GM19452 (cell line): ENCODE data around the gene MTUS2.
"Not testable (repeated sequence)": the region's sequence is repeated elsewhere in the genome, so short reads cannot be mapped to it uniquely, and the experiment has no call there.

Experiments
- ATAC-seq: cut with Tn5 transposase; IDR thresholded peaks from one replicate; pipeline ENCODE4 v1.9.1; 2021; ENCODE audit not compliant: unreplicated experiment

The MTUS2 gene

DNA sequence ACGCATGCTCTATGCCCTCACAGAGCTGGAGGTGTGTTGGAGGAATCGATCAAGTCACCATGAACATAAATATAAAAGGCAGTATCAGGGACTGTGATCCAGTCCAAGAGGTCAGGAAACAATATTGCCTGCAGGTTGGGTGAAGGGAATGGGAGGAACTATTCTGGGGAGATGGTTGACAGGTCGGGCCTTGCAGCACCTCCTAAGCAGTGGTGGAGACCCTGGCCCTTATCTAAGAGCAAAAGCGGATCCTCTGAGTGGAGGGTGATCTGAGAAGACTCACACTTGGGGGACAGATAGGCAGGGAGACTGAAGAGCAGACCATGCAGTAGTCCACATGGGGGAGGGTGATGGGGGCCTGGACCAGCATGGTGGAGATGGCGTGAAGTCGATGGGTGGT, 561.9 kb downstream of the MTUS2 start:
- ATAC-seq = no peak

- no peak for ATAC-seq
Measured at GRCh38 chr13:29383476-29383875, 563.3 kb downstream of the MTUS2 start.

GRCh38 chr13:29384466-29384865, 564.3 kb downstream of the MTUS2 start:
- no peak for ATAC-seq

- no peak for ATAC-seq
Measured at GRCh38 chr13:29384871-29385270, 564.7 kb downstream of the MTUS2 start.

DNA sequence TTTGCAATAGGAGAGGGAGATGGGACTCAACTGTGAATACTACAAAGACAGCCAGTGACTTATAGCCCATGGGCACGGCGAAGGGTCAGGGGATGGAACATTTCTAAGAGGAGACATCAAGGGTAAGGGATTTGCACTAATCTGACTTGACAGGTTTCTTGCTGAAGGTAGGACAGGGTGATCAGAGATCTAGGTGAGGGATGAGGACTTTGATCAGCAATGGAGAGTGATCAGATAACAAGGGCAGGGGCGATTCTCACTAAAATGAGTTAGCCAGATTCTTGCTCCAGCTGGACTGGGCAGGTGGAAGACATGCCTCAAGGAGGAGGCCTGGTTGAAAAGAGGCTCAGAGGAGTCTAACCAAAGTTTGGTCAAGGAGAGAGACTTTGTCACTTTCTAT, 566.1 kb downstream of the MTUS2 start:
- no peak for ATAC-seq

- not testable (repeated sequence) for ATAC-seq
Measured at GRCh38 chr13:29390598-29390997, 570.5 kb downstream of the MTUS2 start.

DNA sequence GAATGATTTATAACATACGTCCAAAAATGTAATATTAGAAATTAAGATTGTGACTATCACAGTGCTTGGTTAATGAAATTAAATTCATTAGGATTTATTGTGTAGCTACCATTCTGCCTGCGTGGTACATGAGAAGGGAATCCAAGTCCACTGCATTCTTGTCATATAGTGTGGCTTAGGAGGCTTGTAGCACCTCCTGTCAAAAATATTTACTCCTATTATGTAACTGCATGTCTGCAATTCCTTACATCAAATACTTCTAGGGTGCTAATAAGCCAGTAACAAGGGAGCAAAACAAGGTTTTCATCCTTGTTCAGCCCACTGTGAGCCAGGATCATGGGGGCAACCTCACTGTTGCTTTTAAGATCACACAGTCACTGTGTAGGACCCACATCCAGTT, 576.3 kb downstream of the MTUS2 start:
- no peak for ATAC-seq

DNA sequence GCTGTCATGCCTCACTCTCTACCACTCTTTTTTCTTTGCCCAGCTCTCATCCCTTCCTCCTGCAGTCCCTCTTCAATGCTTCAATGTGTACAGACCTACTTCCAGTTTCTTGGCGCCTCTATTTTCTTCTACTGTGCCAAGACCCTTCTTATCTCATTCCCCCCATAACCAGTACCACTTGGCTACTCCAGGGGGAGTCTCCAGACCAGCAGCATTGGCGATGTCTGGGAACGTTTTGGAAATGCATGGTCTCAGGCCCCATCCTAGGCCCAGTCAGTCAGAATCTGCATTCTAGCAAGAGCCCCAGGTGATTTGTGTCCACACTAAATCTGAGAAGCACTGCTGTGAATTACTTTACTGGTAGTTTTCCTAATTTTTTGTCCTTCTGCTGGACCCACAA, 577.1 kb downstream of the MTUS2 start:
- ATAC-seq = no peak

DNA sequence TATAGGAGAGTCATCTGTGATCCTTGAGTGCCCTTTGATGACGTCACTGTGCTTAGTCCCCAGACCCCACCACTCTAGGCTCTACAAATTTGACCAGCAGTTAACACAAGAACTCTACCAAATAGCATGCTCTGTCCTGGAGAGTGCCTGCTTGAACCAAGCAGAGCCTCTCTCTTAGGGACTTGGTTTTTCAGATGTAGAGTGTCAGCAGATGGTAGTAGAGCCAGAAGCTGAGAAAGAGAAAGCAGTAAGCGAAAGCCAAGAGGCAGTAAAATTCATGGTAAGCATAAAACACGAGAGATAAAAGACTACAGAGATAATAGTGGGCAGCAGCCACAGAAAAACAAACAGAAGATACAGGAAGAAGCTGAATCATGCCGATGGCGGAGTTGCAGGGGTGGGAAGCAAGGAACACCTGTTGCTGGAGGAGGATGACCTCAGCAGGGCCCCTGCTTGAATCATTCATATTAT, 582.1 kb downstream of the MTUS2 start:
- no peak for ATAC-seq

DNA sequence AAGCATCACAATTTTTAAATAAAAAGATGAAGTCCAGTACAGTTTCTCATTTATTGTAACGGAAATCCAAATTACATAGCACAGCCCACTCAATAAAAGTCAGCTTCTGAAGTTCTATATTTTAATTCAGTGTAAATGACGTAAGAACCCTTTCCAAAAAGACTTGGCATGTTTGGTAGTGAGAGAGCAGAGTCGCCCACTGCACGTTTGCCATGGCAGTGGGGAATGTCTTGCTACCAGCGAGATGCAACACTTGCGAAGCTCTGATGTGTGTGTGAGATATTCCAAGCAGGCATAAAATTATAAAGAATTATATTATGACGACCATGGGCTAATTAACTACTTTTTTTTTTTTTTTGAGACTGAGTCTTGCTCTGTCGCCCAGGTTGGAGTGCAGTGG, 585.3 kb downstream of the MTUS2 start:
- ATAC-seq = no peak

- ATAC-seq = no peak
Measured at GRCh38 chr13:29411481-29411880, 591.3 kb downstream of the MTUS2 start.

DNA sequence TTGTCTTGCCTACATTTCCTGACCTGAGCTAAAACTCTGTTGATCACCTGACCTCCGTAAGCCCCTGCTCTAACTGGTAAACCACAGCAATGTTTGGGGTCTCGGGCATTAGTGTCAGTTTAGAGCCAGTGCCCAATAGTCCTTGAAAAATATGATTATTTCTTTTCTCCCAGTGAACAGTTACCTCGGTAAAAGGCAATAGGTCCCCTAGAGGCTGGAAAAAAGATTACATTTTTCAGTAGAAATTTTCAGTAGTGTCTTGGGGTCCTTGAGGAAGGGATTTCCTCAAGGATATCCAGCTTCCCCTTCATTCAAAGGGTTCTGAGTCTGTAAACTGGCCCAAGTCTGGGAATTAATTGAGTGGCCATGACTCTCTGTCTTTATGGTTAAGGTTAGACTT, 597.9 kb downstream of the MTUS2 start:
- ATAC-seq = no peak

DNA sequence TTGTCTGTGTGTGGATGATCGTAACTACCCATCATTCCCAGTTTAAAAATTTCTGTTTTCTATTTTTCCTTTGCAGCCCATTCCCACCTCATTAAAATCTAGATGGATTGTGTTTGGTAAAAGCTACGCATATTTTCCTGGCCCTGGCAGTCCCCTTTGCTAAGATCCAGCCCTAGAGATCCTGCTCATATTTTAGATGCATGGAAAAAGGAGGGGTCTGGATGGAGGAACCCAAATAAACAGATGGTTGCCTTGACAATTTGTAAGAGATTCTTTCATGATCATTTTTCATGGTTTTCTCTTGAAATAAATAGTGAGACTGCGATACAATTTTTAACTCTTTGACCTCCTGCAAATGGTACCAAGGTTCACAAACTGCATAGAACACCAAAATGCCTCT, 601.0 kb downstream of the MTUS2 start:
- ATAC-seq = no peak

DNA sequence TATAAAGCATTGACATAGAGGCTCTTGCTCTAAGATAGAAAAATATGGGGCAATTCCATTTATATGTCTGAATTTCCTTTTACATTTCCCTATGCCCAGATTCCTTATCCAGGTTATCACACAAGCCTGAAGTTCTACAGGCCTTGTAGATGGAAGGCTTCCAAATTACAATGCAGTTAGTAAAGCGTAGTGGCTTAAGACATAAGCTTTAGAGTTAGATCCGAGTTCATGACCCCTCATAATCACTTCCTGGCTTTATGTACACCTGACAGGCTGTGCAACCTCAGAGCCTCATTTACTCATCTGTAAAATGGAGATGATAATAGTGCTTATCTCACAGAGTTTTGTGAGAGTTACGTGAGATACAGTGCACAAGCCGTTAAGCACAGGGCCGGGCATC, 601.9 kb downstream of the MTUS2 start:
- ATAC-seq = no peak

- no peak for ATAC-seq
Measured at GRCh38 chr13:29423050-29423449, 602.9 kb downstream of the MTUS2 start.

DNA sequence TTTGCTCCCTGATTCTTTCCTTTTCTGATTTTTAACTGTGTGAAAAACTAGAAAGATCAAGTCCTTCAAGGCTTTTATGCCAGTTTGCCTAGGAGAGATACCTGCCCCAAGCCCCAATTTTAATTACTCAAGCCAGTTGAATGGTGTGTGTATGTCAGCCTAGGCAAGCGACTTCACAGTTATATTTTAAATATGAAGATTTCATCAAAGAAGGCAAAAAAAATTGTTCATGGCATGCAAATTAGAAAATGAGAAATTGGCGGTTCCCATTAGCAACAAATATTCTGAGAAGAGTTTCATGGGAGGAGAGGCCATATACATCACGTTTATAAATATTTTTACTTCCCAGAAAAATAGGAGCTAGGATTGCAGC, 607.8 kb downstream of the MTUS2 start:
- ATAC-seq = no peak

DNA sequence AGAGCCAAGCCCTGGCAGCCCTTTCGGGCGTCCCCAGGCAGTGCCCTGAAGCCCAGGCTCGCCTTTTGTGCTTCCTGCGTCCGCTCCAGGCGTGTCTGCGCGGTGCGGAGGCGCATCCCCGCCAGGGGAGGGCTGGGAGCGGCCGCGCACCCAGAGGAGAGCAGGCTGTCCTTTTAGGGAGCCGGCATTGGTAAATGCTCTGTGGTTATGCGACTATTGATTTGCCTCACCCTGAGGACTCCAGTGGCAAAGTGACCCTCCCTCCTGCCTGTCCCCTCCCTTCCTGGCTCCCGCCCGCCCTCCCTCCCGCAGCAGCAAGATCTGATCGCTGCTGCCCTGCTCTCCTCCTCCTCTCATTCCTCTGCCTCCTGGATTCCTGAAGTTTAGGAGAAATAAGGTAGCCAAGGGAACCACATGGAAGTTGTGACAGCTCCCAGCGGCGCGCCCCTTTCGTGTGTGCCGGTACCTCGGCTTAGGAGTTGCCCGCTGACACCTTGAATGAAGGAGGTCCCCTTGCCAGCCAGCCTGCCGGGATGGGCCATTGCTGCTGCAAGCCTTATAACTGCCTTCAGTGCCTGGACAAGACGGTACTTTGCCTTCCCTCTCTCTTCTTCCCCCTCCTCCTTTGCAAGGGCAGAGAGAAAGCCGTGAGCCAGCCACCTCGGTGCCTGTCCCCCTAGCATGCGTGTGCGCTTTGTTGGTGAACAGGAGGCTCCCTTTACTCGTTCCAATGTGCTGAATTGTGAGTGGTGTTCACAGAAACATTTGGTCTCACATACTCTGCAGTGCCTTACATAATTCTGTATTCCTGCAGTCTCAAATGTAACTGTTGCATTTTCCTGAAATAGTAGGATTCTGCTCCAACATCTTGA, 608.4 kb downstream of the MTUS2 start:
- ATAC-seq = no peak

- no peak for ATAC-seq
Measured at GRCh38 chr13:29429286-29429900, 609.3 kb downstream of the MTUS2 start.

- no peak for ATAC-seq
Measured at GRCh38 chr13:29434217-29434945, 614.2 kb downstream of the MTUS2 start.

DNA sequence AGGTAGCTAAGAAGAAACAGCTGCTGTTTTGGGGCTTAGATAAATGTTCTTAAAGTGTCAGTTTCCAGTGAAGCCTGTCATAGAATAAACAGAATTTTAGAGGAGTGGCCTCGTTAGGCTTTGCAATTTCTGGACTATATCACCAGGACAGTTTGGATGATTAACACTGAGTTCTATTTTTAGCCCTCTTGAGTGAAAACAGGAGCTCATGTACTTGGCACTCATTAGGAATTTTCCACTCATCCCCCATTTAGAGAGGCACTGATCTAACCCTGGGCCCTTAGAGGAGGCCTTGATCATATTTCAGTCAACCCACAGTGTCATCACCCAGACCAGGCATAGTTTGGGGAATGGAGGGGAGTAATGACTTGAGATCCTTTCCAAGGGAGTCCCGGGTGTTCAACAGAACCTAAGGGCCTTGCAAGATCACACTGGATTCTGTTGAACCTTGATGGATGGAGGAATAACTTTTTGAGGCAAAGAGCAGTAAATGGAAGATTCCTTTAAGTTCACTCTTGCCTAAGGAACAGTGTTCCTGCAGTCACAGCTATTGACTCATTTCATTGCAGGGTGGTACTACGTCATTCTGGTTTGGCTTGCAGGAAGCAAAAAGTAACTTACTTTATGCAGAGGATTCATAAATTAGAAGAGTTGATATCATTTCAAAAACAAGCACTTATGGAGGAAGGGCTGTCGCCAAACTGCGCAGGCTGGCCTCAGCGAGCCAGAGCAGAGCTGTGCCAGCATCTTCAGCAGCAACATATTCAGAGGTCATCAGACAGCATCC, 615.2 kb downstream of the MTUS2 start:
- ATAC-seq = no peak

GRCh38 chr13:29436291-29436690, 616.2 kb downstream of the MTUS2 start:
- ATAC-seq = no peak
